ENCODE data around the gene NR1D2. TPM values are rescaled to one million over a fixed set of nuclear protein-coding genes. Genes with fewer than 3 reads are reported as not detected.
"Not testable (repeated sequence)": the region's sequence is repeated elsewhere in the genome, so short reads cannot be mapped to it uniquely, and the experiment has no call there.

NR1D2 gene
- total and polyA plus RNA-seq, 2 donors from 2014 or later, result 7.1 to 49.3 TPM

- H3K4me1 ChIP-seq (ENCODE audit: control insufficient read depth in 2 of 3, insufficient read depth in 2 of 3, low read depth in 1 of 3, low read length in 3 of 3), result no peaks in the 10 kb centered on the region
- no peaks in the 10 kb centered on the region for H3K27me3 ChIP-seq (ENCODE audit: control insufficient read depth, insufficient read depth, low read length)
- FAIRE-seq (no peak), DNase-seq (no peak)
- no peaks in the 10 kb centered on the region for H3K36me3 ChIP-seq (ENCODE audit: control insufficient read depth in 2 of 3, insufficient read depth in 3 of 3, low read length in 3 of 3)
- no peaks in the 10 kb centered on the region for H3K9me3 ChIP-seq (ENCODE audit: control insufficient read depth in 2 of 3, insufficient read depth in 1 of 3, low read length in 3 of 3)
- no peak overlapping the region for H3K27ac ChIP-seq (ENCODE audit: low read depth in 2 of 2, low read length in 2 of 2)
- TF ChIP-seq CTCF (IDR thresholded peaks at IDR 0.05; ENCODE audit: borderline replicate concordance, extremely low read depth, insufficient read depth), result no peak
- no peak overlapping the region for H3K9ac ChIP-seq (ENCODE audit: low read length in 3 of 3)
- H3K4me3 ChIP-seq (ENCODE audit: low read length in 3 of 3), result no peak overlapping the region
- intact Hi-C loops (cut with DNase I), result no loop called here
These were observed 74.5 kb downstream of the NR1D2 start for GRCh38 chr3:24019585-24019984.

GRCh38 chr3:24020036-24020691 is 75.1 kb downstream of the NR1D2 start:
- no peaks in the 10 kb centered on the region for H3K9me3 ChIP-seq (ENCODE audit: control insufficient read depth in 2 of 3, insufficient read depth in 1 of 3, low read length in 3 of 3)
- no peak for TF ChIP-seq CTCF (IDR thresholded peaks at IDR 0.05; ENCODE audit: borderline replicate concordance, extremely low read depth, insufficient read depth)
- H3K27ac ChIP-seq (ENCODE audit: low read depth in 2 of 2, low read length in 2 of 2), result no peak overlapping the region
- H3K9ac ChIP-seq (ENCODE audit: low read length in 3 of 3), result no peak overlapping the region
- intact Hi-C loops (cut with DNase I), result no loop called here
- H3K36me3 ChIP-seq (ENCODE audit: control insufficient read depth in 2 of 3, insufficient read depth in 3 of 3, low read length in 3 of 3), result no peaks in the 10 kb centered on the region
- H3K4me1 ChIP-seq (ENCODE audit: control insufficient read depth in 2 of 3, insufficient read depth in 2 of 3, low read depth in 1 of 3, low read length in 3 of 3), result no peaks in the 10 kb centered on the region
- no peaks in the 10 kb centered on the region for H3K27me3 ChIP-seq (ENCODE audit: control insufficient read depth, insufficient read depth, low read length)
- DNase-seq (no peak), FAIRE-seq (no peak)
- no peak overlapping the region for H3K4me3 ChIP-seq (ENCODE audit: low read length in 3 of 3)

GRCh38 chr3:24023197-24023596 is 78.1 kb downstream of the NR1D2 start:
- no peak for TF ChIP-seq CTCF (IDR thresholded peaks at IDR 0.05; ENCODE audit: borderline replicate concordance, extremely low read depth, insufficient read depth)

GRCh38 chr3:24025805-24026204 is 80.7 kb downstream of the NR1D2 start:
- DNase-seq, result no peak
- FAIRE-seq, result no peak
- intact Hi-C loops (cut with DNase I), result no loop called here
- Histone ChIP-seq H3K27me3 (ENCODE audit: control insufficient read depth, insufficient read depth, low read length) (no peaks in the 10 kb centered on the region), H3K36me3 (ENCODE audit: control insufficient read depth in 2 of 3, insufficient read depth in 3 of 3, low read length in 3 of 3) (no peaks in the 10 kb centered on the region), H3K9me3 (ENCODE audit: control insufficient read depth in 2 of 3, insufficient read depth in 1 of 3, low read length in 3 of 3) (no peaks in the 10 kb centered on the region), H3K4me1 (ENCODE audit: control insufficient read depth in 2 of 3, insufficient read depth in 2 of 3, low read depth in 1 of 3, low read length in 3 of 3) (no peaks in the 10 kb centered on the region), H3K9ac (ENCODE audit: low read length in 3 of 3) (no peak overlapping the region), H3K4me3 (ENCODE audit: low read length in 3 of 3) (no peak overlapping the region), H3K27ac (ENCODE audit: low read depth in 2 of 2, low read length in 2 of 2) (no peak overlapping the region)
- TF ChIP-seq CTCF (IDR thresholded peaks at IDR 0.05; ENCODE audit: borderline replicate concordance, extremely low read depth, insufficient read depth), result no peak

More at GRCh38 chr3:24023197-24023596, 78.1 kb downstream of the NR1D2 start:
- Histone ChIP-seq H3K4me1 (ENCODE audit: control insufficient read depth in 2 of 3, insufficient read depth in 2 of 3, low read depth in 1 of 3, low read length in 3 of 3) (no peaks in the 10 kb centered on the region), H3K27ac (ENCODE audit: low read depth in 2 of 2, low read length in 2 of 2) (no peak overlapping the region), H3K36me3 (ENCODE audit: control insufficient read depth in 2 of 3, insufficient read depth in 3 of 3, low read length in 3 of 3) (no peaks in the 10 kb centered on the region), H3K9me3 (ENCODE audit: control insufficient read depth in 2 of 3, insufficient read depth in 1 of 3, low read length in 3 of 3) (no peaks in the 10 kb centered on the region), H3K4me3 (ENCODE audit: low read length in 3 of 3) (no peak overlapping the region), H3K27me3 (ENCODE audit: control insufficient read depth, insufficient read depth, low read length) (no peaks in the 10 kb centered on the region), H3K9ac (ENCODE audit: low read length in 3 of 3) (no peak overlapping the region)
- intact Hi-C loops (cut with DNase I), result no loop called here
- FAIRE-seq, result no peak
- DNase-seq, result no peak

- intact Hi-C loops (cut with DNase I); H3K36me3 ChIP-seq (ENCODE audit: control insufficient read depth in 2 of 3, insufficient read depth in 3 of 3, low read length in 3 of 3); DNase-seq; H3K9ac ChIP-seq (ENCODE audit: low read length in 3 of 3); H3K27me3 ChIP-seq (ENCODE audit: control insufficient read depth, insufficient read depth, low read length); H3K27ac ChIP-seq (ENCODE audit: low read depth in 2 of 2, low read length in 2 of 2); FAIRE-seq; H3K4me3 ChIP-seq (ENCODE audit: low read length in 3 of 3); H3K9me3 ChIP-seq (ENCODE audit: control insufficient read depth in 2 of 3, insufficient read depth in 1 of 3, low read length in 3 of 3); H3K4me1 ChIP-seq (ENCODE audit: control insufficient read depth in 2 of 3, insufficient read depth in 2 of 3, low read depth in 1 of 3, low read length in 3 of 3): not testable (repeated sequence)
These were observed 81.6 kb downstream of the NR1D2 start for GRCh38 chr3:24026665-24027064.
